PC-9 (cell line): ENCODE data around the gene C1orf141. TPM values are rescaled to one million over a fixed set of nuclear protein-coding genes. Genes with fewer than 3 reads are reported as not detected.

Experiments used
- BruUV-seq: library from RNA; stranded (reverse); fragments of 400-500 nt; replicated peaks from 2 replicates; lab custom pipeline; 2021; lab: Mats Ljungman, UMichigan
- CTCF ChIA-PET: fragments of 300-600 bp; sonication (Branson Sonifier 250); formaldehyde crosslinking; loops from one replicate; lab custom pipeline; 2022; ENCODE audit warnings: antibody characterized with exemption; lab: Charles Lee
- POLR2A ChIA-PET: fragments of 300-600 bp; sonication (Branson Sonifier 250); formaldehyde crosslinking; loops from one replicate; lab custom pipeline; 2022; ENCODE audit warnings: antibody characterized with exemption; ENCODE audit not compliant: unreplicated experiment; lab: Charles Lee
- DNase-seq, 2 experiments: peaks; one replicate each; pipeline versions ENCODE4 v3.0.0 to v3.0.0-alpha.2; 2015 to 2022; ENCODE audit warnings: mixed read lengths in 1 of 2
- H2AFZ ChIP-seq: fragments of 200-600 bp; sonication (generic); 2 replicates; pipeline ENCODE4 v1.8.1; 2017; ENCODE audit warnings: antibody characterized with exemption
- H3F3A ChIP-seq: fragments of 200-600 bp; sonication (generic); 2 replicates; pipeline ENCODE4 v1.8.1; 2017; ENCODE audit warnings: antibody characterized with exemption, mild to moderate bottlenecking, low read depth; ENCODE audit not compliant: insufficient read depth
- H3K27ac ChIP-seq: fragments of 200-600 bp; sonication (generic); 2 replicates; pipeline ENCODE4 v1.6.1; 2016; ENCODE audit warnings: mixed run types
- H3K27me3 ChIP-seq: fragments of 200-600 bp; sonication (generic); 2 replicates; pipeline ENCODE4 v1.6.1; 2016; ENCODE audit warnings: low read depth, mixed run types; ENCODE audit not compliant: insufficient read depth
- H3K36me3 ChIP-seq: fragments of 200-600 bp; sonication (generic); 2 replicates; pipeline ENCODE4 v1.6.1; 2016; ENCODE audit warnings: low read depth, mixed run types
- H3K4me1 ChIP-seq: fragments of 200-600 bp; sonication (generic); replicated peaks from 2 replicates; pipeline ENCODE4 v1.6.1; 2016; ENCODE audit warnings: mixed run types; ENCODE audit not compliant: insufficient read depth
- H3K4me2 ChIP-seq: fragments of 200-600 bp; sonication (generic); 2 replicates; pipeline ENCODE4 v1.6.1; 2017; ENCODE audit warnings: mixed run types
- H3K4me3 ChIP-seq: fragments of 200-600 bp; sonication (generic); 2 replicates; pipeline ENCODE4 v1.6.1; 2016; ENCODE audit warnings: mixed run types
- H3K79me2 ChIP-seq: fragments of 200-600 bp; sonication (generic); 2 replicates; pipeline ENCODE4 v1.6.1; 2017; ENCODE audit warnings: low read depth, mixed run types
- H3K9me2 ChIP-seq: fragments of 200-600 bp; sonication (generic); 2 replicates; pipeline ENCODE4 v1.8.1; 2017; ENCODE audit warnings: mild to moderate bottlenecking; ENCODE audit not compliant: insufficient read depth
- H3K9me3 ChIP-seq: fragments of 200-600 bp; sonication (generic); 2 replicates; pipeline ENCODE4 v1.8.1; 2016; ENCODE audit warnings: low read depth; ENCODE audit not compliant: insufficient read depth
- H4K20me1 ChIP-seq: fragments of 200-600 bp; sonication (generic); 2 replicates; pipeline ENCODE4 v1.8.1; 2017; ENCODE audit not compliant: insufficient read depth
- EZH2 ChIP-seq: fragments of 200-600 bp; sonication (generic); IDR thresholded peaks from 2 replicates; pipeline ENCODE4 v1.8.0; 2017; ENCODE audit warnings: antibody characterized with exemption, low read depth
- intact Hi-C: fragments of 100-400 bp; cut with micrococcal nuclease; formaldehyde crosslinking; loops from one replicate; pipeline ENCODE4 v1.10.0; 2022; ENCODE audit not compliant: unreplicated experiment
- total RNA-seq: library from RNA; stranded (reverse); gene quantifications from 2 replicates; pipeline ENCODE4 v1.2.3, GENCODE V29; 2021
- TF ChIP-seq, protein P1 (sequence below): fragments of 200-600 bp; sonication (generic); conservative IDR thresholded peaks from 2 replicates; pipeline ENCODE4 v1.6.1; 2017; ENCODE audit warnings: mixed run types, antibody characterized with exemption, mild to moderate bottlenecking, moderate library complexity

The C1orf141 gene
- total RNA-seq, 1 experiment from 2014 or later = not detected

DNA sequence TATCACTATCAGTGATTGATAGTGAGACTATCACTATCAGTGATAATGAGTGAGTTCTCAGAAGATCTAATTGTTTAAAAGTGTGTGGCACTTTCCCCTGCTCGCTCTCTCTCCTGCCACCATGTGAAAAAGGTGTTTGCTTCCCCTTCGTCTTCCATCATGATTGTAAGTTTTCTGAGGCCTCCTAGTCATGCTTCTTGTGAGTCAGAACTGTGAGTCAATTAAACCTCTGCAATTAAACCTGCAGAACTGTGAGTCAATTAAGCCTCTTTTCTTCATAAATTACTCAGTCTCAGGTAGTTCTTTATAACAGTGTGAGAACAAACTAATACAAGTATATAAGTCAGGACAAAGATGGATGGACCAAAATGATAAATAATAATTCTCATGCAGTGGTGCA is 24.5 kb upstream of the C1orf141 start:
- CTCF ChIA-PET = no interaction called here

DNA sequence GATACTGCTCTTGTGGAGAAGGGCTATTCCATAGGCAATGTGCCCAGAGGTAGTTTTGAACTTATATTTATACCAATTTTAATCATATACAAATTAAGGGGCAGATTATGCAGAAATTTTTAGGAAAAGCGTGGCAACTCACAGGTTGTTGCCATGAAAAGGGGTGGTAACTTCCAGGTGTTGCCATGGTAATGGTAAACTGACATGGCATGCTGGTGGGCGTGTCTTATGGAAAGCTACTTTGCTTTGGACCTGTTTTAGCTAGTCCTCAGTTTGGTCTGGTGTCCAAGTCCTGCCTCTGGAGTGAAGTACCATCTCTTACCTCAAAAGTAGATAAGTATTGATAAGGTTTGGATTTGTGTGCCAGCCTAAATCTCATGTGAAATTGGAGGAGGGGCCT is 23.6 kb upstream of the C1orf141 start:
- H3K4me1 ChIP-seq = peaks cover 7% of the 10 kb centered on the region; the same call in 1 of the 2 replicates
- CTCF ChIA-PET = no interaction called here
- H3K9me3 ChIP-seq = no peaks in the 10 kb centered on the region
- no peak overlapping the region for H3K4me2 ChIP-seq
- H3K36me3 ChIP-seq = no peaks in the 10 kb centered on the region
- H3K27me3 ChIP-seq = no peaks in the 10 kb centered on the region
- DNase-seq = no peak
- no peaks in the 10 kb centered on the region for H4K20me1 ChIP-seq
- H3K9me2 ChIP-seq = no peaks in the 10 kb centered on the region
- H3K27ac ChIP-seq = no peak overlapping the region
- POLR2A ChIA-PET = no interaction called here
- BruUV-seq = no TSS peak
- TF ChIP-seq, protein P1, sequence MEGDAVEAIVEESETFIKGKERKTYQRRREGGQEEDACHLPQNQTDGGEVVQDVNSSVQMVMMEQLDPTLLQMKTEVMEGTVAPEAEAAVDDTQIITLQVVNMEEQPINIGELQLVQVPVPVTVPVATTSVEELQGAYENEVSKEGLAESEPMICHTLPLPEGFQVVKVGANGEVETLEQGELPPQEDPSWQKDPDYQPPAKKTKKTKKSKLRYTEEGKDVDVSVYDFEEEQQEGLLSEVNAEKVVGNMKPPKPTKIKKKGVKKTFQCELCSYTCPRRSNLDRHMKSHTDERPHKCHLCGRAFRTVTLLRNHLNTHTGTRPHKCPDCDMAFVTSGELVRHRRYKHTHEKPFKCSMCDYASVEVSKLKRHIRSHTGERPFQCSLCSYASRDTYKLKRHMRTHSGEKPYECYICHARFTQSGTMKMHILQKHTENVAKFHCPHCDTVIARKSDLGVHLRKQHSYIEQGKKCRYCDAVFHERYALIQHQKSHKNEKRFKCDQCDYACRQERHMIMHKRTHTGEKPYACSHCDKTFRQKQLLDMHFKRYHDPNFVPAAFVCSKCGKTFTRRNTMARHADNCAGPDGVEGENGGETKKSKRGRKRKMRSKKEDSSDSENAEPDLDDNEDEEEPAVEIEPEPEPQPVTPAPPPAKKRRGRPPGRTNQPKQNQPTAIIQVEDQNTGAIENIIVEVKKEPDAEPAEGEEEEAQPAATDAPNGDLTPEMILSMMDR = no peak
- TF ChIP-seq EZH2 = no peak
- H3K4me3 ChIP-seq = no peak overlapping the region
- intact Hi-C loops = no loop called here
- H3K79me2 ChIP-seq = no peaks in the 10 kb centered on the region
- no peak overlapping the region for H2AFZ ChIP-seq
- H3F3A ChIP-seq = peaks cover 13% of the 10 kb centered on the region; the same call in 1 of the 2 replicates

More for the DNA sequence above, 24.5 kb upstream of the C1orf141 start:
- H3K4me3 ChIP-seq = no peak overlapping the region
- H3K9me3 ChIP-seq = no peaks in the 10 kb centered on the region
- H3K36me3 ChIP-seq = no peaks in the 10 kb centered on the region
- POLR2A ChIA-PET = no interaction called here
- H3K27ac ChIP-seq = no peak overlapping the region
- peaks cover 7% of the 10 kb centered on the region; the same call in 1 of the 2 replicates for H3K4me1 ChIP-seq
- no peaks in the 10 kb centered on the region for H3K27me3 ChIP-seq
- H2AFZ ChIP-seq = no peak overlapping the region
- BruUV-seq = no TSS peak
- peaks cover 21% of the 10 kb centered on the region; the same call in 1 of the 2 replicates for H3F3A ChIP-seq
- H4K20me1 ChIP-seq = no peaks in the 10 kb centered on the region
- DNase-seq = no peak
- no peak for TF ChIP-seq EZH2
- TF ChIP-seq, protein P1 = no peak
- no peaks in the 10 kb centered on the region for H3K79me2 ChIP-seq
- H3K9me2 ChIP-seq = no peaks in the 10 kb centered on the region
- H3K4me2 ChIP-seq = no peak overlapping the region
- intact Hi-C loops = no loop called here

DNA sequence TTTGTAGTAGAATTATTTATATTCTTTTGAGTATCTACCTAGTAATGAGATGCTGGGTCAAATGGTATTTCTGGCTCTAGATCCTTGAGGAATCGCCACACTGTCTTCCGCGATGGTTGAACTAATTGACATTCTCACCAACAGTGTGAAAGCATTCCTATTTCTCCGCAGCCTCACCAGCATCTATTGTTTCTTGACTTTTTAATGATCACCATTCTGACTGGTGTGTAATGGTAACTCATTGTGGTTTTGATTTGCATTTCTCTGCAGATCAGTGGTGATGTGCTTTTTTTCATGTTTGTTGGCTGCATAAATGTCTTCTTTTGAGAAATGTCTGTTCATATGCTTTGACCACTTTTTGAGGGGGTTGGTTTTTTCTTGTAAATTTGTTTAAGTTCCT is 16.2 kb upstream of the C1orf141 start:
- intact Hi-C loops = no loop called here
- Histone ChIP-seq H3F3A (no peaks in the 10 kb centered on the region), H3K9me3 (no peaks in the 10 kb centered on the region), H3K9me2 (no peaks in the 10 kb centered on the region), H3K27me3 (no peaks in the 10 kb centered on the region), H3K4me2 (no peak overlapping the region), H3K36me3 (no peaks in the 10 kb centered on the region), H3K4me3 (no peak overlapping the region), H2AFZ (no peak overlapping the region), H3K79me2 (no peaks in the 10 kb centered on the region), H3K4me1 (no peaks in the 10 kb centered on the region), H3K27ac (no peak overlapping the region), H4K20me1 (no peaks in the 10 kb centered on the region)
- ChIA-PET CTCF (no interaction called here), POLR2A (interaction anchor here (0.6 kb wide), 1 partner anchor 387 kb away, joined by 15 read pairs; no protein-coding TSS in a partner anchor)
- no TSS peak for BruUV-seq
- DNase-seq = no peak
- TF ChIP-seq EZH2 = no peak
- TF ChIP-seq, protein P1 = no peak
